ENCODE results near the gene DYNLT1. TPM values are rescaled to one million over a fixed set of nuclear protein-coding genes. Genes with fewer than 3 reads are reported as not detected.
A peak's percentile ranks its signal among the peaks of the same experiment; 100 is the strongest.
"Not testable (repeated sequence)": the region's sequence is repeated elsewhere in the genome, so short reads cannot be mapped to it uniquely, and the experiment has no call there.

DYNLT1 gene
- total and polyA plus RNA-seq, 5 donors from 2014 or later, result 103 to 127 (median 121) TPM

DNA sequence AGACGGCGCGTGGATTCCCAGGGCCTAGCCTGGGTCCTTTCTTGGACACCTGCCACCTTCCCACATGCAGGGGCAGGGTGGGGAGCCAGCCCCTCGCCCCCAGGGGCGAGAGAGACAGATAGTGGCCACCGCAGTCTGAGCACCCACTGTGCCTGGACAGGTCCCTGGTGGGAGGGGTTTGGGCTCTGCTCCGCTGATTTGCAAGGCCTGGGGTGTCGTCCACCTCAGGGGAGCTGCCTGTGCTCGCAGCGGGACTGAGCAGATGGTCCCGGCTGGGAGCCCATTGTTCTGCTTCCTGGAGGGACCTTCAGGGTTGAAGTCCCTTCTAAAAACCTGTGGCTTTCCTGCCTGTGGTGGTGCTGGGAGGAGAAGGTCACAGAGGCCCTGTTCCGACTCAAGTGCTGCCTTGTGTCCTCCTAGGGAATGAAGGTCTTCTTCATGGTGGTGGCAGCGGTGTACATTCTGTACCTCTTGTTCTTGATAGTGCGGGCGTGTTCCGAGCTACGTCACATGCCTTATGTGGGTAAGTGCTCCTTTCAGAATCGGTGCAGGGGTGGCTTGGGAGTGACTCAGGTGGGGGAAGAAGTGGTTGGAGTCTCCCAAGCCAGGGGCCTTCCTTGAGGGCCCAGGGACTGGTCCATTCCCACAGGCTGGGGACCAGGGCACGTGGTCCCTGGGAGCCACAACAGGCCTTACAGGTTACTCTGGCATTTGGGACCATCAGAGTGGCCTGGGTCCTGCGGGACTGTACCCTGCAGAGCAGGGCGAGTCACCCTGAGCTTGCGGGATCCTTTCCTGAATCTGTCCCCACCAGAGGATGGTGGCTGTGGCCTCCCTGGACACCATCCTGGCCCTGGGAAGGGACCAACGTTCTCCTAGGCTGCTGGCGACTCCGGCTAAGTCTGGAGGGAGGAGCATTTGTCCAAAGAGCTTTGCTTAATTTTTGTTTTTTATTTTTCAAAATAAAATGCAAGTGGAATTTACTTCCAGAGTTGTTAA, 19.6 kb downstream of the DYNLT1 start:
- H3K4me3 Mint-ChIP-seq, result no peak overlapping the region
- Histone ChIP-seq H3K27ac (ENCODE audit: insufficient read depth, low read length, poor library complexity, severe bottlenecking) (no peak overlapping the region), H3K27me3 (ENCODE audit: control insufficient read depth, insufficient read depth, low read length) (no peaks in the 10 kb centered on the region), H3K36me3 (ENCODE audit: control insufficient read depth, insufficient read depth, low read length) (peaks cover 84% of the 10 kb centered on the region), H3K4me1 (ENCODE audit: control insufficient read depth, insufficient read depth, low read length, poor library complexity, severe bottlenecking) (no peaks in the 10 kb centered on the region), H3K4me3 (ENCODE audit: low read depth, low read length) (no peak overlapping the region), H3K9me3 (ENCODE audit: control insufficient read depth in 2 of 2, low read length in 2 of 2) (no peaks in the 10 kb centered on the region)
- no peaks in the 10 kb centered on the region for H3K27me3 Mint-ChIP-seq
- ATAC-seq (ENCODE audit: low read depth in 2 of 2), result no peak
- no peaks in the 10 kb centered on the region for H3K9me3 Mint-ChIP-seq
- H3K36me3 Mint-ChIP-seq, result peaks cover 47% of the 10 kb centered on the region
- no peak for DNase-seq
- peaks cover 0 to 8% (median 4%) of the 10 kb centered on the region in 4 donors for H3K4me1 Mint-ChIP-seq
- peak overlapping the region in 1 of 3 donors; percentile 62 for H3K27ac Mint-ChIP-seq

DNA sequence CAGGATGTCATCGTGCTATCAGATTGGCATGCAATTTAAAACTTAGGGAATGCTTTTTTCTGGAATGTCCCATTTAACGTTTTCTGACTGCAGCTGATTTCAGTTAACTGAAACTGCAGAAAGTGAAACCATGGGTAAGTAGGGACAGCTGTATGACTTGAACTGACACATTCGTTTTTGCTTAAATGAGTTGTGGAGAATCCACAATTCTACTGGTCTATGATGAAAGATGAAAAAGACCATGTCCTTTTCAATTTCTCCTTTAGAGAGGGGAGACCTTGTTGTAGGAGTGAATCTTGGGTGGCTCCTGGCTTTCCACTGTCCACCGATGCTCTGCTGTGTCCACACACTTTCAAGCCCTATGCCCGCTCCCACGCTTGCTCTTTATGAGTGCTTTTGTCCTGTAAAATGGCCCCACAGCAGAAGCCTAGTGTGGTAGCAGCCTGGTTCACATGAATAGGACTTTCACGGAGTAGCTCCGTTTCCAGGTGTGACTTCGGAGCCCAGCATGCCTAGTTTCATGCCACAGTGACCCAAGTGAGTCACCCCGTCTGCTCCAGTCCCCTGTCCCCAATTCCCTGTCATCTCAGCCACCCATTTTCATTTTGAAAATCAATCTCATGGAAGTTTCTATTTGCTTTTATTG, 21.9 kb downstream of the DYNLT1 start:
- Mint-ChIP-seq H3K4me1 (peaks cover 0 to 19% (median 9%) of the 10 kb centered on the region in 4 donors), H3K36me3 (peaks cover 52% of the 10 kb centered on the region), H3K27ac (peak overlapping the region in 2 of 3 donors; percentile 29 to 31), H3K4me3 (no peak overlapping the region), H3K9me3 (no peaks in the 10 kb centered on the region), H3K27me3 (no peaks in the 10 kb centered on the region)
- no peak overlapping the region for H3K4me3 ChIP-seq (ENCODE audit: low read depth, low read length)
- no peak overlapping the region for H3K27ac ChIP-seq (ENCODE audit: insufficient read depth, low read length, poor library complexity, severe bottlenecking)
- H3K9me3 ChIP-seq (ENCODE audit: control insufficient read depth in 2 of 2, low read length in 2 of 2), result no peaks in the 10 kb centered on the region
- H3K36me3 ChIP-seq (ENCODE audit: control insufficient read depth, insufficient read depth, low read length), result peaks cover 69% of the 10 kb centered on the region
- DNase-seq (no peak), ATAC-seq (ENCODE audit: low read depth in 2 of 2) (no peak)
- H3K27me3 ChIP-seq (ENCODE audit: control insufficient read depth, insufficient read depth, low read length), result no peaks in the 10 kb centered on the region
- H3K4me1 ChIP-seq (ENCODE audit: control insufficient read depth, insufficient read depth, low read length, poor library complexity, severe bottlenecking), result no peaks in the 10 kb centered on the region

DNA sequence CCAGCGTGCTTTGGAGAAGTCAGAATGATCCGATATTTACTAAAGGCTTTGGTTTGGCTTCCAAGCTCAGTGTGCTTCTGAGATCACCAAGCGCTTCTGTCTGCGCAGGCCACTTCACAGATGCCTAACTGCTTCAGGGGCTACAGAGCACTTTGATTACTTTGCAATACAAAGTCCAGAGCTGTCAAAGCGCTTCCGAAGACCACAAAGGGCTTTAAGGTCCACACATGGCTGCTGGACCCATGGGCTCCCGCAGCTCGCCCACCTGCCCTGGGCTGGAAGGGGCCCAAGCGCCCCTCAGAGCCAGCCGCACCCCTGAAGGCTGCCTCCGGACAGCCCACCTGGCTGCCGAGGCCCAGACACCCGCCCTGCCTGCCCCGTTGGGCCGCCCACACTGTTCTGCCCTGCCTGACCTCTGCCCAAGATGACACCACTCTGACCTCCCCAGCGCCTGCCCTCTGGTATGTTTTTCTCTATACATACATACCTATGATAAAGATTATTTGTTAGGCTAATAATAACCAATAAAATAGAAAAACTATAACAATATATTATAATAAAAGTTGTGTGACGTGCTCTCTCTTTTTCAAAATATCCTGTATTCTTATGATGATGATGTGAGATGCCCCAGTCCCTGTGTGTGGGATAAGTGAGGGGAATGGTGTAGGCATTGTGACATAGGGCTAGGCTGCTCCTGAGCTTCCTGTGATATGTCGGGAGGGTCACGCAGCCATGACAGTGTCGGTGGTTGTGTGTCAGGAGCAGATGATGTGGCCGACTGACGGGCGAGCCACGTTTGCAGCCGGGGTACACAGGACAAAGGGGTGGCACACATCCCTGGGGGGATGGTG, 22.6 kb downstream of the DYNLT1 start:
- no peaks in the 10 kb centered on the region for H3K9me3 ChIP-seq (ENCODE audit: control insufficient read depth in 2 of 2, low read length in 2 of 2)
- no peak overlapping the region for H3K4me3 ChIP-seq (ENCODE audit: low read depth, low read length)
- Mint-ChIP-seq H3K36me3 (peaks cover 54% of the 10 kb centered on the region), H3K4me3 (no peak overlapping the region), H3K27ac (no peak overlapping the region), H3K9me3 (no peaks in the 10 kb centered on the region), H3K4me1 (peaks cover 4 to 22% (median 13%) of the 10 kb centered on the region in 4 donors), H3K27me3 (no peaks in the 10 kb centered on the region)
- peaks cover 62% of the 10 kb centered on the region for H3K36me3 ChIP-seq (ENCODE audit: control insufficient read depth, insufficient read depth, low read length)
- no peak overlapping the region for H3K27ac ChIP-seq (ENCODE audit: insufficient read depth, low read length, poor library complexity, severe bottlenecking)
- no peaks in the 10 kb centered on the region for H3K27me3 ChIP-seq (ENCODE audit: control insufficient read depth, insufficient read depth, low read length)
- DNase-seq, result no peak
- no peaks in the 10 kb centered on the region for H3K4me1 ChIP-seq (ENCODE audit: control insufficient read depth, insufficient read depth, low read length, poor library complexity, severe bottlenecking)
- ATAC-seq (ENCODE audit: low read depth in 2 of 2), result no peak

DNA sequence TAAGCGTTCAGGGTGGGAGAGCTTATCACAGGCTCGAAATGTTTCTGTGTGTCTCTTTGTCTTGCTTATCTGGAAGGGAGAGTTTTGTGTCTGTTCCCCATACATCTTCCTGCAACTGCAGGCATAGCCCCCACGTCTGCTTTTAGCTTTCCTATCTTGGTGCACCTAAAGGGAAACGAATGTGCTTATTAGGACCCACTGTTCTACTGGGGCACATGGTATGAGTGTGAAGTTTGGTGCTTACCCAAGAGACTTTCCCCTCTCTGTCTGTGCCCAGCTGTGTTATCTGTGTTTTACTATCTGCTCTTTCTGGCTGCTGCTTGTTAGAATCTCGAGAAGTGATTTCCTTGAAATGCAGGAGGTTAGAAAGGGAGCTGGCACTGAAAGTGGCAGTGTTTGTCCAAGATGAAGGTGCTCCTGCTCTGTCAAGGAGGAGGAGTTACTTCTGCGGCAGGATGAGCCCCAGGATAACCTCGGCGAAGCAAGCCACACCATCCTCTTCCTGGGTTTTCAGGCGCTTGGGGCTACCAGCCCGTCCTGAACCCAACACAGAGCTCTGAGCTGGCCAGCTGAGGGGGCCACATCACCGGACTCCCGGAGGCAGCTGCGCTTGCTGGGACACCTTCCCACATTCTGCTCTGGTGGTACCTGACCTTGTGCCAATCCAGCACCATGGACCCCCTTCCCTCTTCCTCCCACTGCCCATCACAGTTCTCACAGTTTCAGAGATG, 23.4 kb downstream of the DYNLT1 start:
- H3K36me3 Mint-ChIP-seq, result peaks cover 54% of the 10 kb centered on the region
- H3K4me3 Mint-ChIP-seq, result no peak overlapping the region
- Histone ChIP-seq H3K27me3 (ENCODE audit: control insufficient read depth, insufficient read depth, low read length) (no peaks in the 10 kb centered on the region), H3K36me3 (ENCODE audit: control insufficient read depth, insufficient read depth, low read length) (peaks cover 54% of the 10 kb centered on the region), H3K9me3 (ENCODE audit: control insufficient read depth in 2 of 2, low read length in 2 of 2) (no peaks in the 10 kb centered on the region), H3K4me3 (ENCODE audit: low read depth, low read length) (no peak overlapping the region), H3K27ac (ENCODE audit: insufficient read depth, low read length, poor library complexity, severe bottlenecking) (no peak overlapping the region), H3K4me1 (ENCODE audit: control insufficient read depth, insufficient read depth, low read length, poor library complexity, severe bottlenecking) (no peaks in the 10 kb centered on the region)
- no peaks in the 10 kb centered on the region for H3K27me3 Mint-ChIP-seq
- ATAC-seq (ENCODE audit: low read depth in 2 of 2) (no peak), DNase-seq (no peak)
- H3K4me1 Mint-ChIP-seq, result peaks cover 4 to 28% (median 13%) of the 10 kb centered on the region in 4 donors
- H3K9me3 Mint-ChIP-seq, result peaks cover 0 to 2% (median 0%) of the 10 kb centered on the region in 7 donors
- peak overlapping the region; percentile 51 to 86 (median 64) for H3K27ac Mint-ChIP-seq

DNA sequence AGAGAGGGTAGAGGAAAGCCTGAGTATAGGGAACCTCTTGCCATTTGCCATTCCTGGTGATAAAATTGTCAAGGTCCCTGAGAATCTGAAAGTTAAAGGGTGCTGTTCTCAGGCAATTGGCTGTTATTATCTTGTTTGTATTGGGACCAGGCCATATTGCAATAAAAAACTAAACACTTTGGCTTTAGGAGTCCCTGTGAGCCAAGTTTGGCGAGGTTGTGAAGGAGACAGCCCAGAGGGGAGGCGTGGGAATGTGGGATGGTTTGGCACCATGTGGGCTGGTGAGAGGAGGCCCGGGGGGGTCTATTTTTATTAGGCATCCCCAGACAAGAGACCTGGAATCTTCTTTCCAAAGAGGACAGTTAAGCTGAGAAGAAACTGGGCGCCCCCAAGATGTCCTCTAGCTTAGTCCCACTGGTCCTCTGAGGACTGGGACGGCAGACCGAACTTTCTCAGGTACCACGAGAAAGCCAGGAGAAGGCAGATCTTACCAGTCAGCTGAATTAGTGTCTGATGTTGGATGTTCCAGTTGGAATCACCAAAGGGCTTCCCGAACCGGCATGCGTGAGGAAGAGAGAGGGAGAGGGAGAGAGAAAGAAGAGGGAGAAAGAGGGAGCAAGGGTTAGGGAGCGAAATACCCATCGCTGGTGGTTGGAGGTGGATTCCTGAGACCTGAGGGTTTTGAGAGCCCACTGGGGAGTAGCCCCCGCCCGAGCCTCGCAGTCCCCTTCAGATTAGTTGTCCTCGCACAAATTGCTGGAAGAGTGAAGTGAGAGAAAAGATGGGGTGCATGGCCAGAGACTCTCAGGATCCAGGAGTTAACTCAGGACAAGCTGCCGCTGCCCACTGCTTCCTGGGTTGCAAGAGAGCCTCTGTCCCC, 24.4 kb downstream of the DYNLT1 start:
- Histone ChIP-seq H3K4me3 (ENCODE audit: low read depth, low read length) (no peak overlapping the region), H3K4me1 (ENCODE audit: control insufficient read depth, insufficient read depth, low read length, poor library complexity, severe bottlenecking) (no peaks in the 10 kb centered on the region), H3K36me3 (ENCODE audit: control insufficient read depth, insufficient read depth, low read length) (peaks cover 44% of the 10 kb centered on the region), H3K27me3 (ENCODE audit: control insufficient read depth, insufficient read depth, low read length) (no peaks in the 10 kb centered on the region), H3K27ac (ENCODE audit: insufficient read depth, low read length, poor library complexity, severe bottlenecking) (no peak overlapping the region), H3K9me3 (ENCODE audit: control insufficient read depth in 2 of 2, low read length in 2 of 2) (no peaks in the 10 kb centered on the region)
- H3K36me3 Mint-ChIP-seq, result peaks cover 55% of the 10 kb centered on the region
- H3K27ac Mint-ChIP-seq, result peak overlapping the region in 1 of 3 donors; percentile 64
- H3K9me3 Mint-ChIP-seq, result peaks cover 0 to 2% (median 0%) of the 10 kb centered on the region in 7 donors
- no peak for DNase-seq
- no peaks in the 10 kb centered on the region for H3K27me3 Mint-ChIP-seq
- no peak overlapping the region for H3K4me3 Mint-ChIP-seq
- peaks cover 4 to 26% (median 13%) of the 10 kb centered on the region in 4 donors for H3K4me1 Mint-ChIP-seq
- ATAC-seq (ENCODE audit: low read depth in 2 of 2), result no peak

DNA sequence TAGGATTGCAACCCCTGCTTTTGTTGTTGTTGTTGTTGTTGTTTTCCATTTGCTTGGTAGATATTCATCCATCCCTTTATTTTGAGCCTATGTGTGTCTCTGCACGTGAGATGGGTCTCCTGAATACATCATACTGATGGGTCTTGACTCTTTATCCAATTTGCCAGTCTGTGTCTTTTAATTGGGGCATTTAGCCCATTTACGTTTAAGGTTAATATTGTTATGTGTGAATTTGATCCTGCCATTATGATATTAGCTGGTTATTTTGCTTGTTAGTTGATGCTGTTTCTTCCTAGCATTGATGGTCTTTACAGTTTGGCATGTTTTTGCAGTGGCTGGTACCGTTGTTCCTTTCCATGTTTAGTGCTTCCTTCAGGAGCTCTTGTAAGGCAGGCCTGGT, 26.3 kb downstream of the DYNLT1 start:
- H3K9me3 ChIP-seq (ENCODE audit: control insufficient read depth in 2 of 2, low read length in 2 of 2); H3K27ac ChIP-seq (ENCODE audit: insufficient read depth, low read length, poor library complexity, severe bottlenecking); H3K4me3 ChIP-seq (ENCODE audit: low read depth, low read length); H3K27me3 Mint-ChIP-seq; ATAC-seq (ENCODE audit: low read depth in 2 of 2); H3K4me3 Mint-ChIP-seq; H3K27me3 ChIP-seq (ENCODE audit: control insufficient read depth, insufficient read depth, low read length); DNase-seq; H3K4me1 ChIP-seq (ENCODE audit: control insufficient read depth, insufficient read depth, low read length, poor library complexity, severe bottlenecking); H3K9me3 Mint-ChIP-seq: not testable (repeated sequence)
- Mint-ChIP-seq H3K36me3 (peaks cover 64% of the 10 kb centered on the region), H3K27ac (peak overlapping the region in 2 of 3 donors; percentile 36 to 74), H3K4me1 (peaks cover 4 to 26% (median 13%) of the 10 kb centered on the region in 4 donors)
- H3K36me3 ChIP-seq (ENCODE audit: control insufficient read depth, insufficient read depth, low read length), result peaks cover 46% of the 10 kb centered on the region
